Neural cell (in vitro differentiated cells): ENCODE results near the gene SLC25A22. TPM values are rescaled to one million over a fixed set of nuclear protein-coding genes. Genes with fewer than 3 reads are reported as not detected.

ENCODE experiments used
- H2AFZ ChIP-seq: fragments of 200-600, 300-800 bp; sonication (generic), shearing (Covaris generic); 2 replicates; pipeline ENCODE4 v1.6.0; 2014; ENCODE audit warnings: low read depth, mild to moderate bottlenecking, antibody characterized with exemption, low read length, moderate library complexity
- H3F3A ChIP-seq: fragments of 200-600 bp; shearing (Covaris generic); 2 replicates; pipeline ENCODE4 v1.6.1; 2016; ENCODE audit warnings: mild to moderate bottlenecking, moderate library complexity, mixed read lengths, antibody characterized with exemption, low read length; ENCODE audit not compliant: insufficient read depth, poor library complexity, severe bottlenecking
- H3K27ac ChIP-seq: fragments of 200-600, 300-800 bp; sonication (generic), shearing (Covaris generic); 2 replicates; pipeline ENCODE4 v1.5.1; 2014; ENCODE audit warnings: mild to moderate bottlenecking, low read length, moderate library complexity
- H3K27me3 ChIP-seq: fragments of 300-800, 200-600 bp; sonication (generic), shearing (Covaris generic); 2 replicates; pipeline ENCODE4 v1.6.0; 2014; ENCODE audit warnings: mild to moderate bottlenecking, low read depth, low read length, moderate library complexity; ENCODE audit not compliant: insufficient read depth
- H3K36me3 ChIP-seq: fragments of 300-800, 200-600 bp; sonication (generic), shearing (Covaris generic); 2 replicates; pipeline ENCODE4 v1.5.1; 2014; ENCODE audit warnings: mild to moderate bottlenecking, antibody characterized with exemption, low read length, moderate library complexity; ENCODE audit not compliant: insufficient read depth
- H3K4me2 ChIP-seq: fragments of 300-800, 200-600 bp; sonication (generic), shearing (Covaris generic); 2 replicates; pipeline ENCODE4 v1.6.0; 2014; ENCODE audit warnings: mild to moderate bottlenecking, low read length
- H3K4me3 ChIP-seq: fragments of 300-800, 200-600 bp; sonication (generic), shearing (Covaris generic); 2 replicates; pipeline ENCODE4 v1.5.1; 2014; ENCODE audit warnings: mild to moderate bottlenecking, low read length, moderate library complexity
- H3K79me2 ChIP-seq: fragments of 200-600 bp; shearing (Covaris generic); replicated peaks from 2 replicates; pipeline ENCODE4 v1.6.0; 2014; ENCODE audit warnings: mild to moderate bottlenecking, low read length, moderate library complexity; ENCODE audit not compliant: insufficient read depth
- H3K9ac ChIP-seq: fragments of 300-800, 200-600 bp; sonication (generic), shearing (Covaris generic); 2 replicates; pipeline ENCODE4 v1.6.1; 2016; ENCODE audit warnings: mild to moderate bottlenecking, low read length, mixed read lengths
- H3K9me2 ChIP-seq: fragments of 200-600 bp; shearing (Covaris generic); 2 replicates; pipeline ENCODE4 v1.6.1; 2016; ENCODE audit warnings: mild to moderate bottlenecking, low read length, mixed read lengths; ENCODE audit not compliant: insufficient read depth
- H3K9me3 ChIP-seq: fragments of 200-600, 300-800 bp; sonication (generic), shearing (Covaris generic); 2 replicates; pipeline ENCODE4 v1.6.1; 2016; ENCODE audit warnings: mild to moderate bottlenecking, mixed run types, low read length, moderate library complexity, mixed read lengths
- H4K20me1 ChIP-seq: fragments of 200-600 bp; shearing (Covaris generic); 2 replicates; pipeline ENCODE4 v1.6.1; 2016; ENCODE audit warnings: mild to moderate bottlenecking, mixed run types; ENCODE audit not compliant: insufficient read depth
- CTCF ChIP-seq: fragments of 450-650 bp; IDR thresholded peaks from 2 replicates; pipeline ENCODE4 v1.5.1; 2014; ENCODE audit warnings: antibody characterized with exemption, mild to moderate bottlenecking, moderate library complexity; ENCODE audit not compliant: poor library complexity, severe bottlenecking
- EP300 ChIP-seq: fragments of 450-650 bp; conservative IDR thresholded peaks from 2 replicates; pipeline ENCODE4 v1.6.1; 2014; ENCODE audit warnings: antibody characterized with exemption, mild to moderate bottlenecking, moderate library complexity; ENCODE audit not compliant: poor library complexity, severe bottlenecking
- EZH2 ChIP-seq: fragments of 200-600, 300-800 bp; shearing (Covaris generic), sonication (generic); IDR thresholded peaks from 2 replicates; pipeline ENCODE4 v1.6.1; 2014; ENCODE audit warnings: antibody characterized with exemption, low read length, borderline replicate concordance, mild to moderate bottlenecking; ENCODE audit not compliant: insufficient read depth, poor library complexity, severe bottlenecking
- MXI1 ChIP-seq: fragments of 450-650 bp; conservative IDR thresholded peaks from 2 replicates; pipeline ENCODE4 v1.6.1; 2014; ENCODE audit warnings: antibody characterized with exemption, mild to moderate bottlenecking; ENCODE audit not compliant: poor library complexity, severe bottlenecking
- POLR2AphosphoS5 ChIP-seq: IDR thresholded peaks from 2 replicates; pipeline ENCODE4 v1.6.1; 2012
- RAD21 ChIP-seq: fragments of 450-650 bp; conservative IDR thresholded peaks from 2 replicates; pipeline ENCODE4 v1.6.1; 2014; ENCODE audit warnings: antibody characterized with exemption, mild to moderate bottlenecking, moderate library complexity
- REST ChIP-seq: IDR thresholded peaks from 2 replicates; pipeline ENCODE4 v1.6.1; 2012; ENCODE audit warnings: borderline replicate concordance
- SMC3 ChIP-seq: fragments of 450-650 bp; conservative IDR thresholded peaks from 2 replicates; pipeline ENCODE4 v1.6.1; 2014; ENCODE audit warnings: antibody characterized with exemption, mild to moderate bottlenecking, moderate library complexity; ENCODE audit not compliant: poor library complexity
- polyA plus RNA-seq: library from polyadenylated mRNA; depleted of rRNA; stranded (reverse); fragments of >200 nt; gene quantifications from 2 replicates; pipeline ENCODE4 v1.2.3, GENCODE V29; 2014

The SLC25A22 gene
- polyA plus RNA-seq, 1 donor from 2014 or later = 40.9 TPM

GRCh38 chr11:839280-839623 is 41.2 kb upstream of the SLC25A22 start:
- no peak overlapping the region for H3K4me3 ChIP-seq

GRCh38 chr11:838441-839279 is 40.6 kb upstream of the SLC25A22 start:
- Histone ChIP-seq H3K79me2 (peaks cover 12% of the 10 kb centered on the region), H3K9me2 (no peaks in the 10 kb centered on the region), H3K9ac (no peak overlapping the region), H4K20me1 (no peaks in the 10 kb centered on the region), H3K9me3 (no peaks in the 10 kb centered on the region), H3K27me3 (peaks cover 3% of the 10 kb centered on the region), H3K4me2 (no peak overlapping the region), H3K4me3 (no peak overlapping the region), H3F3A (no peaks in the 10 kb centered on the region), H3K27ac (no peak overlapping the region), H3K36me3 (no peaks in the 10 kb centered on the region), H2AFZ (no peak overlapping the region)
- TF ChIP-seq EZH2 = no peak
- no peak for TF ChIP-seq CTCF
- no peak for TF ChIP-seq SMC3
- TF ChIP-seq REST = no peak
- TF ChIP-seq MXI1 = no peak

More at GRCh38 chr11:839280-839623, 41.2 kb upstream of the SLC25A22 start:
- Histone ChIP-seq H4K20me1 (no peaks in the 10 kb centered on the region), H3K4me2 (no peak overlapping the region), H2AFZ (no peak overlapping the region), H3K9me2 (no peaks in the 10 kb centered on the region), H3K36me3 (no peaks in the 10 kb centered on the region), H3K27ac (no peak overlapping the region), H3K9ac (no peak overlapping the region), H3K79me2 (peaks cover 12% of the 10 kb centered on the region), H3K9me3 (no peaks in the 10 kb centered on the region), H3F3A (no peaks in the 10 kb centered on the region), H3K27me3 (peaks cover 4% of the 10 kb centered on the region)
- TF ChIP-seq POLR2AphosphoS5 = no peak
- no peak for TF ChIP-seq SMC3
- TF ChIP-seq REST = no peak
- no peak for TF ChIP-seq MXI1
- no peak for TF ChIP-seq RAD21
- no peak for TF ChIP-seq CTCF
- TF ChIP-seq EP300 = no peak
